ENCODE measurements around the gene CTNNBIP1. TPM values are rescaled to one million over a fixed set of nuclear protein-coding genes. Genes with fewer than 3 reads are reported as not detected.
A peak's percentile ranks its signal among the peaks of the same experiment; 100 is the strongest.

Gene CTNNBIP1
- polyA plus RNA-seq, 3 donors = 26.2 to 26.8 (median 26.3) TPM

GRCh38 chr1:9894115-9894514, 16.0 kb downstream of the CTNNBIP1 start:
- peaks cover 53 to 56% of the 10 kb centered on the region in 2 donors for H3K4me1 ChIP-seq (ENCODE audit: control insufficient read depth in 1 of 2, insufficient read depth in 2 of 2, low read length in 2 of 2)
- no peak overlapping the region for H3K9ac ChIP-seq (ENCODE audit: insufficient read depth, low read length, poor library complexity, severe bottlenecking)
- peak overlapping the region in 1 of 3 experiments; percentile 70 for H3K4me3 ChIP-seq (replicated peaks in 1 of 3; ENCODE audit: low read depth in 2 of 3, low read length in 3 of 3)
- Mint-ChIP-seq H3K9me3 (no peaks in the 10 kb centered on the region), H3K36me3 (peaks cover 9 to 12% of the 10 kb centered on the region in 2 donors), H3K4me3 (peak overlapping the region in 1 of 2 donors; percentile 47), H3K4me1 (peaks cover 63% of the 10 kb centered on the region), H3K27ac (peak overlapping the region; percentile 88 to 97 (median 95)), H3K27me3 (ENCODE audit: low read depth in 3 of 3) (peaks cover 0 to 2% (median 0%) of the 10 kb centered on the region in 3 donors)
- peak overlapping the region; percentile 79 for H3K4me2 ChIP-seq (replicated peaks; ENCODE audit: extremely low read depth, low read length, poor library complexity, severe bottlenecking)
- intact Hi-C loops (cut with micrococcal nuclease) = no loop called here
- no peak for TF ChIP-seq CTCF (IDR thresholded peaks at IDR 0.05)
- H3K9me3 ChIP-seq (replicated peaks in 1 of 2; ENCODE audit: control insufficient read depth in 1 of 2, insufficient read depth in 1 of 2, low read length in 2 of 2) = no peaks in the 10 kb centered on the region
- no CpG with 5 or more reads among the region's 3 CpGs for WGBS (ENCODE audit: insufficient coverage)
- H2AFZ ChIP-seq (ENCODE audit: insufficient read depth, low read depth, low read length, poor library complexity, severe bottlenecking) = no peak overlapping the region
- H4K20me1 ChIP-seq (ENCODE audit: insufficient read depth, low read length) = peaks cover 3% of the 10 kb centered on the region
- peak overlapping the region in 1 of 2 donors; percentile 92 for H3K27ac ChIP-seq (ENCODE audit: low read depth in 1 of 2, low read length in 2 of 2)
- H3K79me2 ChIP-seq (ENCODE audit: insufficient read depth, low read length) = peaks cover 60% of the 10 kb centered on the region
- DNase-seq = no peak
- H3K27me3 ChIP-seq (ENCODE audit: control insufficient read depth in 2 of 2, insufficient read depth in 2 of 2, low read length in 2 of 2) = no peaks in the 10 kb centered on the region
- no peaks in the 10 kb centered on the region for H3K36me3 ChIP-seq (replicated peaks in 1 of 2; ENCODE audit: control insufficient read depth in 1 of 2, insufficient read depth in 2 of 2, low read length in 2 of 2)

DNA sequence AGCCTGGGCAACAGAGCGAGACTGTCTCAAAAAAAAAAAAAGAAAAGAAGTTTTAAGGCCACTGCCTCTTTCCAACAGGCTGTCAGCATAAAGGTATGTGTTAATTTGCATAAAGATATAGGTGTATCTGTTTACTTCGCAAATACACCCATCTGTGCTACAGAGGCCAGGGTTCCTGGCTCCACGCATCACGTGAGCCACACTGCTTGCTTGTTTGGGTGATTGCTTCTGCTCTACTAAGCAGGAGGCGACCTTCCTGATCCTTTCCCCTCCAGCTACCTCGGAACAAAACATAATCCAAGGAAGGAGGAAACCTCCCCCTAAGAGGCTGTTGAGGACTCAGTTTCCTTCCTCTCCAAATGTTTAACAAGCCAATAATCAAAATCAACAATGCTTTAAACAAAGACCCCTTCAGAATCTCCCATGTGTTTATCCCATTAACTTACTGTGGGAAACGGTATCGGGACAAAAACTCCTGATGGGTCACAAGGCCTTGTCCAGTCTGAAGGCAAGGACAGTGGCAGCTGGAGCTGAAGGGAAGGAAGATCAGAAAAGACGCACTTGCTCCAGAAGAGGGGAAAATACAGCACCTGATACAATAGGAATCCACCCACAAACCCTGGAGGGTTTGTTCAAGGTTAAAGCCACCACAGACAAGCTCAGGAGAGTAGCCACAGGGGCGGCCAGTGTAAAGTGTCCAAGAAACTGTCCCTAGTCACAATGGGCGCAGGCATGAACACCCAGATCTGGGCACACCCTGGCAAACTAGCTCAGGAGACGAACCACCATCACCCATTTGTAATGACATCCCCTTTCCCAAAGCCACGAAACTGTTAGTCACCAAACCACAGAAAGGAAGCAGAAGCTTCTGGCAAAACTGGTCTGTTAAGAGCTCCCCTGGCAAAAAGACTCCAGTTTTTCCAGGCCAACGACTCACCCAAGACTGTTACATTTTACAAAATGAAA, 17.2 kb downstream of the CTNNBIP1 start:
- Mint-ChIP-seq H3K9me3 (no peaks in the 10 kb centered on the region), H3K36me3 (peaks cover 12 to 17% of the 10 kb centered on the region in 2 donors), H3K27me3 (ENCODE audit: low read depth in 3 of 3) (peaks cover 0 to 2% (median 0%) of the 10 kb centered on the region in 3 donors), H3K4me1 (peaks cover 60% of the 10 kb centered on the region), H3K27ac (peak overlapping the region; percentile 88 to 97 (median 95)), H3K4me3 (peak overlapping the region; percentile 47 to 93)
- Histone ChIP-seq H3K27ac (ENCODE audit: low read depth in 1 of 2, low read length in 2 of 2) (peak overlapping the region; percentile 85 to 92), H3K4me1 (ENCODE audit: control insufficient read depth in 1 of 2, insufficient read depth in 2 of 2, low read length in 2 of 2) (peaks cover 51 to 58% of the 10 kb centered on the region in 2 donors), H3K27me3 (ENCODE audit: control insufficient read depth in 2 of 2, insufficient read depth in 2 of 2, low read length in 2 of 2) (no peaks in the 10 kb centered on the region), H3K4me3 (replicated peaks in 1 of 3; ENCODE audit: low read depth in 2 of 3, low read length in 3 of 3) (peak overlapping the region; percentile 15 to 70 (median 21)), H3K4me2 (replicated peaks; ENCODE audit: extremely low read depth, low read length, poor library complexity, severe bottlenecking) (peak overlapping the region; percentile 79), H3K79me2 (ENCODE audit: insufficient read depth, low read length) (peaks cover 56% of the 10 kb centered on the region), H3K9me3 (replicated peaks in 1 of 2; ENCODE audit: control insufficient read depth in 1 of 2, insufficient read depth in 1 of 2, low read length in 2 of 2) (no peaks in the 10 kb centered on the region), H3K9ac (ENCODE audit: insufficient read depth, low read length, poor library complexity, severe bottlenecking) (peak overlapping the region; percentile 55), H2AFZ (ENCODE audit: insufficient read depth, low read depth, low read length, poor library complexity, severe bottlenecking) (peak overlapping the region; percentile 77), H3K36me3 (replicated peaks in 1 of 2; ENCODE audit: control insufficient read depth in 1 of 2, insufficient read depth in 2 of 2, low read length in 2 of 2) (peaks cover 2 to 4% of the 10 kb centered on the region in 2 donors), H4K20me1 (ENCODE audit: insufficient read depth, low read length) (peaks cover 3% of the 10 kb centered on the region)
- 0% methylated on average over 5 of the region's 14 CpGs for WGBS (ENCODE audit: insufficient coverage)
- TF ChIP-seq CTCF (IDR thresholded peaks at IDR 0.05) = no peak
- intact Hi-C loops (cut with micrococcal nuclease) = no loop called here
- peak; percentile 77 to 88 (median 86) for DNase-seq

Data from CD14-positive monocyte (primary cell).